Mammary epithelial cell (primary cell): ENCODE measurements around the gene PPP1R12B.
"Not testable (repeated sequence)": the region's sequence is repeated elsewhere in the genome, so short reads cannot be mapped to it uniquely, and the experiment has no call there.

Experiments used
- EZH2 ChIP-seq: IDR thresholded peaks from 2 replicates; pipeline ENCODE4 v1.6.1; 2012; ENCODE audit warnings: low read length, inconsistent platforms, borderline replicate concordance
- TF ChIP-seq, protein P1 (sequence below), 2 donors: IDR thresholded peaks in 1 of 2; conservative IDR thresholded peaks in 1 of 2; 2 replicates each; pipeline ENCODE4 v1.5.1; 2011 to 2012; ENCODE audit warnings: inconsistent platforms in 2 of 2, low read length in 2 of 2, mild to moderate bottlenecking in 2 of 2, control low read depth in 1 of 2, low read depth in 1 of 2; ENCODE audit not compliant: insufficient read depth in 1 of 2; ENCODE audit errors: extremely low read depth in 1 of 2

DNA sequence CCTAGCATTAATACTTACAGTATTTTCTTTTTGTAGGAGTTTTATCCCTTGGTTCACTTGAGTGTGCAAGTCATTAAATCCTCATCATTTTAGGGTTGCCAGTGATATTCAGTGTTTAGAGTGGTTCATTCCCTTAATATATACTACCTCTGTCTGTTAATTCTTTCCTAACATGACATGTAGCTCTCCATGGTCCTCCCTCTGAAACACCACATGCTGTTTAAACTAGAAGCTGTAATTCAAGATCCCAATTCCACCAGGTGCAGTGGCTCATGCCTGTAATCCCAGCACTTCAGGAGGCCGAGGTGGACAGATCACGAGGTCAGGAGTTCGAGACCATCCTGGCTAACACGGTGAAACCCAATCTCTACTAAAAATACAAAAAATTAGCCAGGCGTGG lies 233.9 kb downstream of the PPP1R12B start:
- TF ChIP-seq, protein P1, sequence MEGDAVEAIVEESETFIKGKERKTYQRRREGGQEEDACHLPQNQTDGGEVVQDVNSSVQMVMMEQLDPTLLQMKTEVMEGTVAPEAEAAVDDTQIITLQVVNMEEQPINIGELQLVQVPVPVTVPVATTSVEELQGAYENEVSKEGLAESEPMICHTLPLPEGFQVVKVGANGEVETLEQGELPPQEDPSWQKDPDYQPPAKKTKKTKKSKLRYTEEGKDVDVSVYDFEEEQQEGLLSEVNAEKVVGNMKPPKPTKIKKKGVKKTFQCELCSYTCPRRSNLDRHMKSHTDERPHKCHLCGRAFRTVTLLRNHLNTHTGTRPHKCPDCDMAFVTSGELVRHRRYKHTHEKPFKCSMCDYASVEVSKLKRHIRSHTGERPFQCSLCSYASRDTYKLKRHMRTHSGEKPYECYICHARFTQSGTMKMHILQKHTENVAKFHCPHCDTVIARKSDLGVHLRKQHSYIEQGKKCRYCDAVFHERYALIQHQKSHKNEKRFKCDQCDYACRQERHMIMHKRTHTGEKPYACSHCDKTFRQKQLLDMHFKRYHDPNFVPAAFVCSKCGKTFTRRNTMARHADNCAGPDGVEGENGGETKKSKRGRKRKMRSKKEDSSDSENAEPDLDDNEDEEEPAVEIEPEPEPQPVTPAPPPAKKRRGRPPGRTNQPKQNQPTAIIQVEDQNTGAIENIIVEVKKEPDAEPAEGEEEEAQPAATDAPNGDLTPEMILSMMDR (conservative IDR thresholded peaks at IDR 0.05 in 1 of 2, IDR thresholded peaks at IDR 0.05 in 1 of 2; ENCODE audit: extremely low read depth in 1 of 2, insufficient read depth in 1 of 2, low read depth in 1 of 2, low read length in 2 of 2): not testable (repeated sequence)
- TF ChIP-seq EZH2: not testable (repeated sequence)
